A673 (cell line): ENCODE data around the gene TMEM61. TPM values are rescaled to one million over a fixed set of nuclear protein-coding genes. Genes with fewer than 3 reads are reported as not detected.

Experiments used
- BruUV-seq: library from RNA; stranded (reverse); fragments of 400-500 nt; replicated peaks from 2 replicates; lab custom pipeline; 2021; lab: Mats Ljungman, UMichigan
- CTCF ChIA-PET: fragments of 300-600 bp; sonication (Branson Sonifier 250); formaldehyde crosslinking; loops from one replicate; lab custom pipeline; 2022; ENCODE audit warnings: antibody characterized with exemption; lab: Charles Lee
- POLR2A ChIA-PET: fragments of 300-600 bp; sonication (Branson Sonifier 250); formaldehyde crosslinking; loops from one replicate; lab custom pipeline; 2022; ENCODE audit warnings: antibody characterized with exemption; ENCODE audit not compliant: low non-redundant PET; lab: Charles Lee
- DNase-seq: peaks from one replicate; pipeline ENCODE4 v3.0.0-alpha.2; 2015; ENCODE audit warnings: low spot score
- H3K27ac ChIP-seq: fragments of 200-600 bp; sonication (generic); 2 replicates; pipeline ENCODE4 v1.5.1; 2016; ENCODE audit warnings: mixed run types, low read depth, mild to moderate bottlenecking, mixed read lengths, antibody characterized with exemption, low read length; ENCODE audit not compliant: poor library complexity, severe bottlenecking
- H3K27me3 ChIP-seq: fragments of 200-600 bp; sonication (generic); replicated peaks from 2 replicates; pipeline ENCODE4 v1.6.1; 2017; ENCODE audit warnings: mixed run types, low read depth, mild to moderate bottlenecking, mixed read lengths, antibody characterized with exemption, low read length; ENCODE audit not compliant: insufficient read depth, poor library complexity
- H3K36me3 ChIP-seq: fragments of 200-600 bp; sonication (generic); 2 replicates; pipeline ENCODE4 v1.6.1; 2016; ENCODE audit warnings: mixed run types, mild to moderate bottlenecking, mixed read lengths, antibody characterized with exemption, low read length; ENCODE audit not compliant: insufficient read depth, poor library complexity, severe bottlenecking
- H3K4me1 ChIP-seq: fragments of 200-600 bp; sonication (generic); 2 replicates; pipeline ENCODE4 v1.6.1; 2017; ENCODE audit warnings: mixed run types, mild to moderate bottlenecking, mixed read lengths, antibody characterized with exemption, low read length; ENCODE audit not compliant: insufficient read depth, poor library complexity, severe bottlenecking
- H3K4me3 ChIP-seq: fragments of 200-600 bp; sonication (generic); 2 replicates; pipeline ENCODE4 v1.5.1; 2016; ENCODE audit warnings: low read depth, mixed run types, mild to moderate bottlenecking, mixed read lengths, low read length; ENCODE audit not compliant: poor library complexity, severe bottlenecking
- H3K9me3 ChIP-seq: fragments of 200-600 bp; sonication (generic); 2 replicates; pipeline ENCODE4 v1.6.1; 2016; ENCODE audit warnings: mixed run types, low read depth, mild to moderate bottlenecking, mixed read lengths, antibody characterized with exemption, low read length; ENCODE audit not compliant: poor library complexity, severe bottlenecking
- EZH2 ChIP-seq: fragments of 200-600 bp; sonication (generic); IDR thresholded peaks from 2 replicates; pipeline ENCODE4 v1.6.1; 2017; ENCODE audit warnings: borderline replicate concordance, low read depth, mild to moderate bottlenecking, mixed read lengths, antibody characterized with exemption, low read length; ENCODE audit not compliant: poor library complexity, severe bottlenecking
- intact Hi-C: fragments of 100-400 bp; cut with micrococcal nuclease; formaldehyde crosslinking; loops from one replicate; pipeline ENCODE4 v1.10.0; 2022; ENCODE audit not compliant: unreplicated experiment
- total RNA-seq: library from RNA; stranded (reverse); gene quantifications from 2 replicates; pipeline ENCODE4 v1.2.3, GENCODE V29; 2021
- TF ChIP-seq, protein P1 (sequence below): fragments of 300-800, 200-600 bp; sonication (generic); conservative IDR thresholded peaks from 2 replicates; pipeline ENCODE4 v1.5.1; 2017; ENCODE audit warnings: low read depth, mild to moderate bottlenecking, antibody characterized with exemption, low read length, moderate library complexity, mixed read lengths

Gene TMEM61
- total RNA-seq, 1 experiment from 2014 or later, result not detected

DNA sequence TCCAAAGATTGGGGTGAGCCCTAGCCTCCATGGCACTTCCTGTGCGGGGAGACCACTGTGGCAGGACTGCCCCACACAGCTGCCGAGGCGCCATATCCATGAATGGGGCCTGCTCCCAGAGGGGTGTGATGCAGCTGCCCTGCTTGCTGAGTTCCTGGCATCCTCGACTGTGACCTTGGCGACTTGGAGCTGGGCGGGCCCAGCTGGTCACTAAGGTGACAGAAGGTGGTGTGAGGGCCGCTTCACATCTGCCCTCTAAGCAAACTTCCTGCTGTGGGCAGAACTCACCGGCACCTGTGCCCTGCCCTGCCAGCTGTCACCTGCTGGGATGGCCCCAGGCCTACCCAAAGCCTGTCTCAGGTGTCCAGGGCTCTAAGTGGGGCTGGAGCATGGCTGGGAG lies 9.0 kb downstream of the TMEM61 start:
- POLR2A ChIA-PET, result interaction anchor here (0.5 kb wide), 1 partner anchor 101 kb away, joined by 3 read pairs; no protein-coding TSS in a partner anchor
- no peak overlapping the region for H3K4me3 ChIP-seq
- CTCF ChIA-PET, result no interaction called here
- BruUV-seq, result no TSS peak
- intact Hi-C loops, result no loop called here
- no peaks in the 10 kb centered on the region for H3K36me3 ChIP-seq
- H3K9me3 ChIP-seq, result no peaks in the 10 kb centered on the region
- no peak for DNase-seq
- H3K27ac ChIP-seq, result no peak overlapping the region
- TF ChIP-seq EZH2, result no peak
- TF ChIP-seq, protein P1, sequence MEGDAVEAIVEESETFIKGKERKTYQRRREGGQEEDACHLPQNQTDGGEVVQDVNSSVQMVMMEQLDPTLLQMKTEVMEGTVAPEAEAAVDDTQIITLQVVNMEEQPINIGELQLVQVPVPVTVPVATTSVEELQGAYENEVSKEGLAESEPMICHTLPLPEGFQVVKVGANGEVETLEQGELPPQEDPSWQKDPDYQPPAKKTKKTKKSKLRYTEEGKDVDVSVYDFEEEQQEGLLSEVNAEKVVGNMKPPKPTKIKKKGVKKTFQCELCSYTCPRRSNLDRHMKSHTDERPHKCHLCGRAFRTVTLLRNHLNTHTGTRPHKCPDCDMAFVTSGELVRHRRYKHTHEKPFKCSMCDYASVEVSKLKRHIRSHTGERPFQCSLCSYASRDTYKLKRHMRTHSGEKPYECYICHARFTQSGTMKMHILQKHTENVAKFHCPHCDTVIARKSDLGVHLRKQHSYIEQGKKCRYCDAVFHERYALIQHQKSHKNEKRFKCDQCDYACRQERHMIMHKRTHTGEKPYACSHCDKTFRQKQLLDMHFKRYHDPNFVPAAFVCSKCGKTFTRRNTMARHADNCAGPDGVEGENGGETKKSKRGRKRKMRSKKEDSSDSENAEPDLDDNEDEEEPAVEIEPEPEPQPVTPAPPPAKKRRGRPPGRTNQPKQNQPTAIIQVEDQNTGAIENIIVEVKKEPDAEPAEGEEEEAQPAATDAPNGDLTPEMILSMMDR, result no peak
- no peaks in the 10 kb centered on the region for H3K27me3 ChIP-seq
- no peaks in the 10 kb centered on the region for H3K4me1 ChIP-seq

DNA sequence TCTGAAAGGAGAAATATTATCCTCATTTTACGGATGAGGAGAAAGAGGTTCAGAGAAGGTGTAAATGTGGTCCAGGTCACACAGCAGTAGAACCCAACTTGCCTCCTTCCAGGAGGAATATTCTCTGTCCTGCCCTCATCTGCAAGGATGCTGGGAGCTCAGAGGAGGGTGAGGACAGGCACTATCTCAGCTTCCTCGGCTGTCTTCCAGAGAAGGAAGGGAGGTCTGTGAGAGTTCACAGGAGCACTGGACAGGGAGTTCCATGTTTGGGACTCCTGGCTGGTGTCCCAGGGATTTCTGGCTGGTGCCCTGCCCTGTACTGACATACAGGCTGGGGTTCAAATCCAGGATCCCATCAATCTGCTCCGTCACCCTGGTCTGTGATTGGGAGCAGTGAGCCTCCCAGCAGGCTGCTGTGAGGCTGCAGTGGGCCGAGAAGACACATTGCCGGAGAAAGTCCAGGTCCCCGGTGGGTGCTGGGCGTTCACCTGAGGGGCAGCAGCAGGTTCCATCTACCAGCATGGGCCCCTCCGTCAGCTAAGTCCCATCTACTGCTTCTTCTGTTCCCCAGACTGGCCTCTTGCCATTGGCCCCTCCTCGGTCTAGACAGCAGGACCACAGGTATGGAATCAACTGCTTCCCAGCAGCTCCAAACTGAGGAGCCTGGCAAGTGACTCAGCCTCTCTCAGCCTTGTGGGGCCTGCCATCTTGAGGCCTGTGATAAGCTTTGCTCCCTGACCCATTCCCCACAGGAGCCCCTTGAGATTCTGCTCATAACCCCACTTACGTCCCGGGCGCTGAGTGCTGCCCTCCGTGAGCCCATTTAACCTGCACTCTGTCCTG lies 9.8 kb downstream of the TMEM61 start:
- H3K36me3 ChIP-seq, result no peaks in the 10 kb centered on the region
- ChIA-PET CTCF (no interaction called here), POLR2A (no interaction called here)
- peaks cover 3% of the 10 kb centered on the region for H3K4me1 ChIP-seq
- TF ChIP-seq EZH2, result no peak
- BruUV-seq, result no TSS peak
- H3K4me3 ChIP-seq, result no peak overlapping the region
- H3K9me3 ChIP-seq, result no peaks in the 10 kb centered on the region
- intact Hi-C loops, result no loop called here
- H3K27me3 ChIP-seq, result no peaks in the 10 kb centered on the region
- DNase-seq, result no peak
- H3K27ac ChIP-seq, result no peak overlapping the region

DNA sequence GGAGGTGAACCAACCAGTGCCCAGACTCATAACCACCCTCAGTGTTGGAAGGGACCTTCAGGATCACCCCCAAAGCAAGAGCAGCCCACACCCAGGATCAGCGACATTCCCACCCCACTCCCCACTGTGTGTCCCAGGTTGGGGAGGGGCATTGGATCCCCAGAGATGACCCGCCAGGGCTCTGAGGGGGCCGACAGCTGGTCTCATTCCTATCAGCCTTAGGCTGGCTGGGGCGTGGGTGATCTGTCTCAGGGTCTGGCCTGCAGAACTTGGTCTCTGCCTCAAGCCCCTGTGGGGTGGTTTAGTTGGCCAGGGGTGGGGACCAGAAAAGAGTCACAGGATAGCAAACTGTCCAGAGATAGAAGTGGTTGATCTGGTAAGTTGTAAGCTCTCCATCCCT lies 10.5 kb downstream of the TMEM61 start:
- BruUV-seq, result no TSS peak
- TF ChIP-seq EZH2, result no peak
- TF ChIP-seq, protein P1, result no peak
- DNase-seq, result no peak
- H3K27me3 ChIP-seq, result no peaks in the 10 kb centered on the region
- H3K9me3 ChIP-seq, result no peaks in the 10 kb centered on the region
- ChIA-PET CTCF (no interaction called here), POLR2A (no interaction called here)
- no peak overlapping the region for H3K27ac ChIP-seq
- no peak overlapping the region for H3K4me3 ChIP-seq
- peaks cover 8% of the 10 kb centered on the region for H3K4me1 ChIP-seq
- no peaks in the 10 kb centered on the region for H3K36me3 ChIP-seq
- intact Hi-C loops, result no loop called here
